ENCODE measurements around the gene PGBD5. TPM values are rescaled to one million over a fixed set of nuclear protein-coding genes. Genes with fewer than 3 reads are reported as not detected.
"Not testable (repeated sequence)": the region's sequence is repeated elsewhere in the genome, so short reads cannot be mapped to it uniquely, and the experiment has no call there.

The PGBD5 gene
- total RNA-seq, 6 experiments from 2014 or later, result 0.05 TPM; not detected in 5

DNA sequence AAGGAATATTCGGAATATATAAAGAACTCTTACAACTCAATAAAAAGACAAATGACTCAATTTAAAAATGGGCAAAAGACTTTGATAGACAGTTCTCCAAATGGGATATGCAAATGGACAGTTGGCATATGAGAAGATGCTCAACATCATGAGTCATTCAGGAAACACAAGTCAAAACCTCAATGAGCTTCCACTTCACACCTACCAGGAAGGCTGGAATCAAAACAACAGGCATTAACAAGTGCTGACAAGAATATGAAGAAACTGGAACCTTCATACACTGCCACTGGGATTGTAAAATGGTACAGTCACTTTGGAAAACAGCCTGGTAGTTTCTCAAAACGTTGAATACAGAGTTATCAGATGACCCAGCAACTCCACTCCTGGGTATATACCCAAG is 17.2 kb downstream of the PGBD5 start:
- peaks cover 4% of the 10 kb centered on the region; the same call in 1 of the 2 replicates for H3K27me3 Mint-ChIP-seq (ENCODE audit: insufficient read depth)
- no peaks in the 10 kb centered on the region for H3K4me1 Mint-ChIP-seq (ENCODE audit: low read depth)
- peaks cover under 1% of the 10 kb centered on the region; the same call in 1 of the 2 replicates for H3K36me3 Mint-ChIP-seq (ENCODE audit: low read depth)
- no peak overlapping the region for H3K27ac Mint-ChIP-seq
- no peak overlapping the region for H3K4me3 Mint-ChIP-seq
- peaks cover 21% of the 10 kb centered on the region for H3K9me3 Mint-ChIP-seq
- TF ChIP-seq, protein P1, sequence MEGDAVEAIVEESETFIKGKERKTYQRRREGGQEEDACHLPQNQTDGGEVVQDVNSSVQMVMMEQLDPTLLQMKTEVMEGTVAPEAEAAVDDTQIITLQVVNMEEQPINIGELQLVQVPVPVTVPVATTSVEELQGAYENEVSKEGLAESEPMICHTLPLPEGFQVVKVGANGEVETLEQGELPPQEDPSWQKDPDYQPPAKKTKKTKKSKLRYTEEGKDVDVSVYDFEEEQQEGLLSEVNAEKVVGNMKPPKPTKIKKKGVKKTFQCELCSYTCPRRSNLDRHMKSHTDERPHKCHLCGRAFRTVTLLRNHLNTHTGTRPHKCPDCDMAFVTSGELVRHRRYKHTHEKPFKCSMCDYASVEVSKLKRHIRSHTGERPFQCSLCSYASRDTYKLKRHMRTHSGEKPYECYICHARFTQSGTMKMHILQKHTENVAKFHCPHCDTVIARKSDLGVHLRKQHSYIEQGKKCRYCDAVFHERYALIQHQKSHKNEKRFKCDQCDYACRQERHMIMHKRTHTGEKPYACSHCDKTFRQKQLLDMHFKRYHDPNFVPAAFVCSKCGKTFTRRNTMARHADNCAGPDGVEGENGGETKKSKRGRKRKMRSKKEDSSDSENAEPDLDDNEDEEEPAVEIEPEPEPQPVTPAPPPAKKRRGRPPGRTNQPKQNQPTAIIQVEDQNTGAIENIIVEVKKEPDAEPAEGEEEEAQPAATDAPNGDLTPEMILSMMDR (IDR thresholded peaks at IDR 0.05), result no peak
- no peak for DNase-seq

GRCh38 chr1:230407351-230407750 is 18.8 kb downstream of the PGBD5 start:
- Mint-ChIP-seq H3K27ac (no peak overlapping the region), H3K27me3 (ENCODE audit: insufficient read depth) (peaks cover 2% of the 10 kb centered on the region; the same call in 1 of the 2 replicates)

GRCh38 chr1:230406727-230407126 is 19.4 kb downstream of the PGBD5 start:
- not testable (repeated sequence) for DNase-seq; H3K36me3 Mint-ChIP-seq (ENCODE audit: low read depth); H3K27me3 Mint-ChIP-seq (ENCODE audit: insufficient read depth); H3K4me3 Mint-ChIP-seq; H3K4me1 Mint-ChIP-seq (ENCODE audit: low read depth); H3K27ac Mint-ChIP-seq
- peaks cover 15% of the 10 kb centered on the region; the same call in 1 of the 2 replicates for H3K9me3 Mint-ChIP-seq

More at GRCh38 chr1:230407351-230407750, 18.8 kb downstream of the PGBD5 start:
- no peak overlapping the region for H3K4me3 Mint-ChIP-seq
- H3K9me3 Mint-ChIP-seq, result peaks cover 19% of the 10 kb centered on the region; the same call in 1 of the 2 replicates
- no peak for DNase-seq
- TF ChIP-seq, protein P1 (IDR thresholded peaks at IDR 0.05), result no peak
- H3K4me1 Mint-ChIP-seq (ENCODE audit: low read depth), result no peaks in the 10 kb centered on the region
- H3K36me3 Mint-ChIP-seq (ENCODE audit: low read depth), result peaks cover 4% of the 10 kb centered on the region; the same call in 1 of the 2 replicates

GRCh38 chr1:230403442-230403841 is 22.7 kb downstream of the PGBD5 start:
- no peaks in the 10 kb centered on the region; the same call in 1 of the 2 replicates for H3K27me3 Mint-ChIP-seq (ENCODE audit: insufficient read depth)
- H3K27ac Mint-ChIP-seq, result no peak overlapping the region
- H3K36me3 Mint-ChIP-seq (ENCODE audit: low read depth), result peaks cover 4% of the 10 kb centered on the region; the same call in 1 of the 2 replicates
- H3K4me1 Mint-ChIP-seq (ENCODE audit: low read depth), result no peaks in the 10 kb centered on the region
- TF ChIP-seq, protein P1 (IDR thresholded peaks at IDR 0.05), result no peak
- H3K4me3 Mint-ChIP-seq, result no peak overlapping the region
- H3K9me3 Mint-ChIP-seq, result peaks cover 25% of the 10 kb centered on the region
- DNase-seq, result no peak

GRCh38 chr1:230401763-230402294 is 24.3 kb downstream of the PGBD5 start:
- peak; percentile 33 for DNase-seq
- no peak overlapping the region for H3K4me3 Mint-ChIP-seq
- peaks cover 28% of the 10 kb centered on the region for H3K9me3 Mint-ChIP-seq
- TF ChIP-seq, protein P1 (IDR thresholded peaks at IDR 0.05), result no peak
- H3K27me3 Mint-ChIP-seq (ENCODE audit: insufficient read depth), result no peaks in the 10 kb centered on the region; the same call in 1 of the 2 replicates
- H3K36me3 Mint-ChIP-seq (ENCODE audit: low read depth), result peaks cover 4% of the 10 kb centered on the region; the same call in 1 of the 2 replicates
- no peak overlapping the region for H3K27ac Mint-ChIP-seq
- no peaks in the 10 kb centered on the region for H3K4me1 Mint-ChIP-seq (ENCODE audit: low read depth)

DNA sequence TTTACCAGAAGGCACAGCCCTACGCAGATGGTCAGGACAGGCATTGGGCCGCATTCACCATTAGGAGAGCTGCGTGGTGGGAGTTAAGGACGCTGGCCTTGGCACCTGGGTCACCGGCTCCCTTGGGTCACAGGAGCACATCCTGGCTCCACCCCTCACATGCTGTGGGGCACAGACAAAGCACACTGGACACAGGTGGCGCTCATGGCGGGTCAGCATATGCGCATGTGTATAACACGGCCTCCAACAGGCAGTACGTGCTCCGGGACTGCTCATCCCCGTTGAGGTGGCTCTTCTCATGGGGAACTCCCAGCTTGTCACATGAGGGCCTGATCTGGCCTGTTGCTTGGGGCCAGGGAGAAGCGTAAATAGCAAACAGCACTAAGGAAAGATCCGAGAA is 25.0 kb downstream of the PGBD5 start:
- Mint-ChIP-seq H3K9me3 (peaks cover 33% of the 10 kb centered on the region), H3K4me3 (no peak overlapping the region), H3K4me1 (ENCODE audit: low read depth) (no peaks in the 10 kb centered on the region), H3K27ac (no peak overlapping the region), H3K36me3 (ENCODE audit: low read depth) (peaks cover 4% of the 10 kb centered on the region; the same call in 1 of the 2 replicates), H3K27me3 (ENCODE audit: insufficient read depth) (no peaks in the 10 kb centered on the region; the same call in 1 of the 2 replicates)
- TF ChIP-seq, protein P1 (IDR thresholded peaks at IDR 0.05), result no peak
- DNase-seq, result no peak
